K562 (cell line): Measurements from ENCODE around the gene NSMCE1. TPM values are rescaled to one million over a fixed set of nuclear protein-coding genes. Genes with fewer than 3 reads are reported as not detected.

Experiments used
- ATAC-seq: fragments of 200-7000 bp; cut with Tn5 transposase; 3 replicates; pipeline ENCODE4 v1.9.1; 2020; ENCODE audit warnings: moderate library complexity
- BruUV-seq: library from RNA; stranded (reverse); fragments of 400-500 nt; replicated peaks from 2 replicates; lab custom pipeline; 2021; lab: Mats Ljungman, UMichigan
- CTCF ChIA-PET: fragments of 300-600 bp; formaldehyde crosslinking; extraction: SDS; loops from one replicate; lab custom pipeline; 2021; ENCODE audit warnings: low intra/inter-chr PET ratio; lab: Yijun Ruan, JAX
- POLR2A ChIA-PET: fragments of 300-600, 350-650 bp; sonication (Branson Sonifier 250); formaldehyde crosslinking; extraction: SDS; loops from one replicate; lab custom pipeline; 2021; ENCODE audit warnings: antibody characterized with exemption, inconsistent platforms; lab: Yijun Ruan, JAX
- DNase-seq, 4 experiments: peaks; one replicate each; pipeline versions ENCODE4 v3.0.0 to v3.0.0-alpha.2; 2011 to 2018; ENCODE audit warnings: low spot score in 3 of 4, mixed read lengths in 3 of 4; ENCODE audit errors: extremely low read depth in 1 of 4
- FAIRE-seq: peaks from 2 replicates; lab custom pipeline; 2011; peaks lifted over from hg19 to GRCh38; lab: Jason Lieb, UNC
- H2AFZ ChIP-seq: 2 replicates; pipeline ENCODE4 v1.6.0; 2011; ENCODE audit warnings: low read depth, low read length, control low read depth, inconsistent platforms
- H3K27ac ChIP-seq: fragments of 200-600 bp; 3 replicates; pipeline ENCODE4 v1.8.0; 2011; ENCODE audit warnings: low read depth, mild to moderate bottlenecking, control low read depth, inconsistent platforms, low read length, moderate library complexity, mixed read lengths; ENCODE audit errors: extremely low read depth
- H3K27me3 ChIP-seq, 2 experiments: fragments of 300-600 bp in 1 of 2; 2 replicates in 1 of 2; 3 replicates in 1 of 2; pipeline versions ENCODE4 v1.6.0 to v1.8.0; 2011; ENCODE audit warnings: inconsistent platforms in 2 of 2, low read length in 2 of 2, mild to moderate bottlenecking in 1 of 2, mixed read lengths in 1 of 2, moderate library complexity in 1 of 2; ENCODE audit not compliant: control insufficient read depth in 2 of 2, insufficient read depth in 2 of 2
- H3K36me3 ChIP-seq: fragments of 300-600 bp; 3 replicates; pipeline ENCODE4 v1.8.0; 2011; ENCODE audit warnings: mild to moderate bottlenecking, low read length, inconsistent platforms; ENCODE audit not compliant: control insufficient read depth, insufficient read depth
- H3K4me1 ChIP-seq, 2 experiments: fragments of 200-600 bp in 1 of 2; replicated peaks in 1 of 2; 2 replicates in 1 of 2; 3 replicates in 1 of 2; pipeline versions ENCODE4 v1.5.1 to v1.8.0; 2011; ENCODE audit warnings: inconsistent platforms in 2 of 2, low read length in 2 of 2, mild to moderate bottlenecking in 1 of 2, mixed read lengths in 1 of 2, moderate library complexity in 1 of 2; ENCODE audit not compliant: control insufficient read depth in 2 of 2, insufficient read depth in 2 of 2
- H3K4me2 ChIP-seq: 2 replicates; pipeline ENCODE4 v1.6.1; 2011; ENCODE audit warnings: low read length, control low read depth, inconsistent platforms, mixed read lengths; ENCODE audit not compliant: insufficient read depth
- H3K4me3 ChIP-seq: fragments of 200-600 bp; sonication (generic), shearing (Covaris generic); 2 replicates; pipeline ENCODE4 v1.5.1; 2016; ENCODE audit warnings: control low read depth, inconsistent platforms
- H3K79me2 ChIP-seq: fragments of 200-600 bp; 3 replicates; pipeline ENCODE4 v1.8.0; 2011; ENCODE audit warnings: low read length, inconsistent platforms; ENCODE audit not compliant: control insufficient read depth, insufficient read depth
- H3K9ac ChIP-seq, 2 experiments: 2 replicates each; pipeline versions ENCODE4 v1.6.0 to v1.6.1; 2011; ENCODE audit warnings: low read depth in 2 of 2, low read length in 2 of 2, control low read depth in 1 of 2, inconsistent platforms in 1 of 2, mild to moderate bottlenecking in 1 of 2, mixed read lengths in 1 of 2; ENCODE audit not compliant: insufficient read depth in 1 of 2
- H3K9me1 ChIP-seq: one replicate; pipeline ENCODE4 v1.6.0; 2011; ENCODE audit warnings: inconsistent platforms, mild to moderate bottlenecking, low read length, moderate library complexity; ENCODE audit not compliant: control insufficient read depth, insufficient read depth
- H3K9me3 ChIP-seq: replicated peaks from 2 replicates; pipeline ENCODE4 v1.5.1; 2011; ENCODE audit warnings: low read depth, low read length, inconsistent platforms; ENCODE audit not compliant: control insufficient read depth, insufficient read depth
- H4K20me1 ChIP-seq: replicated peaks from 2 replicates; pipeline ENCODE4 v1.6.1; 2011; ENCODE audit warnings: low read length, inconsistent platforms, mixed read lengths; ENCODE audit not compliant: control insufficient read depth, insufficient read depth
- ARID4B ChIP-seq: sonication (generic); formaldehyde crosslinking; IDR thresholded peaks from 2 replicates; pipeline ENCODE4 v1.8.0; 2022; ENCODE audit warnings: mild to moderate bottlenecking, missing genetic modification reagents
- CBFA2T2 ChIP-seq: fragments of 450-650 bp; conservative IDR thresholded peaks from 2 replicates; pipeline ENCODE4 v1.6.1; 2017; ENCODE audit warnings: mild to moderate bottlenecking
- DNMT1 ChIP-seq: fragments of 450-650 bp; IDR thresholded peaks from 2 replicates; pipeline ENCODE4 v1.6.1; 2016; ENCODE audit warnings: antibody characterized with exemption, mild to moderate bottlenecking
- NCOA1 ChIP-seq: fragments of 450-650 bp; IDR thresholded peaks from 2 replicates; pipeline ENCODE4 v1.6.1; 2016; ENCODE audit warnings: low read depth
- PHF8 ChIP-seq: fragments of 200-600 bp; sonication (generic); IDR thresholded peaks from 2 replicates; pipeline ENCODE4 v1.6.1; 2012; ENCODE audit warnings: mixed run types, mild to moderate bottlenecking, inconsistent platforms, low read length, moderate library complexity, borderline replicate concordance
- PTTG1 ChIP-seq: fragments of 450-650 bp; IDR thresholded peaks from 2 replicates; pipeline ENCODE4 v1.6.1; 2016; ENCODE audit warnings: low read depth, mild to moderate bottlenecking, missing genetic modification characterization, missing compliant biosample characterization
- SOX6 ChIP-seq: fragments of 450-650 bp; IDR thresholded peaks from 2 replicates; pipeline ENCODE4 v1.6.1; 2014; ENCODE audit warnings: mild to moderate bottlenecking
- SPI1 ChIP-seq: IDR thresholded peaks from 2 replicates; pipeline ENCODE4 v1.6.1; 2011; ENCODE audit warnings: low read depth, low read length, control low read depth, borderline replicate concordance
- TAF15 ChIP-seq: fragments of 200-400 bp; formaldehyde crosslinking; IDR thresholded peaks from 2 replicates; pipeline ENCODE4 v1.6.1; 2017; ENCODE audit warnings: mild to moderate bottlenecking, low read depth, low read length, moderate library complexity
- ZEB2 ChIP-seq: fragments of 450-650 bp; IDR thresholded peaks from 2 replicates; pipeline ENCODE4 v1.6.1; 2016
- ZNF507 ChIP-seq: conservative IDR thresholded peaks from 2 replicates; pipeline ENCODE4 v1.6.1; 2017; ENCODE audit warnings: missing genetic modification characterization, missing compliant biosample characterization
- ZNF717 ChIP-seq: fragments of 250-450 bp; sonication (Bioruptor Pico); IDR thresholded peaks from 2 replicates; pipeline ENCODE4 v1.5.0; 2021
- WGBS: fragments of 100-300 bp; shearing (Covaris generic); methylation state at CpG from one replicate; pipeline ENCODE4 v1.1.6; 2016; ENCODE audit warnings: low coverage, mixed read lengths; ENCODE audit not compliant: insufficient coverage; ENCODE audit errors: missing lambda C conversion rate; 5-methylcytosine and 5-hydroxymethylcytosine counted together
- in situ Hi-C: fragments of 300-500 bp; cut with MboI; formaldehyde crosslinking; loops from 4 replicates; pipeline ENCODE4 v1.15.0; 2018; ENCODE audit warnings: inconsistent platforms, mixed read lengths
- intact Hi-C: fragments of 100-400 bp; cut with micrococcal nuclease; formaldehyde crosslinking; loops from 2 replicates; pipeline ENCODE4 v1.14.2; 2022
- polyA plus RNA-seq, 8 experiments: library from polyadenylated mRNA; depleted of rRNA in 4 of 8; stranded (reverse) in 5 of 8; unstranded in 3 of 8; fragments of >200 nt; fragmentation: Nextera tagmentation in 2 of 8; fragmentation: Illumina TruSeq in 1 of 8; extraction: Ambion mirVana in 2 of 8; extraction: Trizol in 1 of 8; gene quantifications; 2 replicates each; pipeline versions ENCODE4 v1.2.1 to v1.2.3, GENCODE V29; 2011 to 2014; ENCODE audit warnings: inconsistent platforms in 1 of 8, missing spikeins in 1 of 8
- total RNA-seq, 7 experiments: library from RNA; depleted of rRNA in 6 of 7; stranded (reverse); fragments of >200 nt in 6 of 7; fragmentation: Illumina TruSeq in 2 of 7; extraction: Trizol in 2 of 7; gene quantifications; 2 replicates each; pipeline versions ENCODE4 v1.2.1 to v1.2.3, GENCODE V29; 2011 to 2021; ENCODE audit warnings: low replicate concordance in 1 of 7
- TF ChIP-seq, protein P1 (sequence below): sonication (generic); formaldehyde crosslinking; IDR thresholded peaks from 2 replicates; pipeline ENCODE4 v1.8.0; 2023; ENCODE audit warnings: mild to moderate bottlenecking, missing genetic modification reagents
- TF ChIP-seq, protein P2 (sequence below): fragments of 250-450 bp; sonication (Bioruptor Pico); IDR thresholded peaks from 2 replicates; pipeline ENCODE4 v1.8.0; 2022; ENCODE audit warnings: moderate library complexity, mild to moderate bottlenecking, inconsistent platforms

The NSMCE1 gene
- total and polyA plus RNA-seq, 9 of the 15 experiments (the other 6 are each of a cell fraction or from before 2014, with no cell fraction given), result 52.1 to 163 (median 61.5) TPM

GRCh38 chr16:27304102-27304501, 35.5 kb upstream of the NSMCE1 start (continued):
- TF ChIP-seq ARID4B (CRISPR knock-in tag) (no peak), NCOA1 (no peak), ZEB2 (no peak), CBFA2T2 (no peak)

DNA sequence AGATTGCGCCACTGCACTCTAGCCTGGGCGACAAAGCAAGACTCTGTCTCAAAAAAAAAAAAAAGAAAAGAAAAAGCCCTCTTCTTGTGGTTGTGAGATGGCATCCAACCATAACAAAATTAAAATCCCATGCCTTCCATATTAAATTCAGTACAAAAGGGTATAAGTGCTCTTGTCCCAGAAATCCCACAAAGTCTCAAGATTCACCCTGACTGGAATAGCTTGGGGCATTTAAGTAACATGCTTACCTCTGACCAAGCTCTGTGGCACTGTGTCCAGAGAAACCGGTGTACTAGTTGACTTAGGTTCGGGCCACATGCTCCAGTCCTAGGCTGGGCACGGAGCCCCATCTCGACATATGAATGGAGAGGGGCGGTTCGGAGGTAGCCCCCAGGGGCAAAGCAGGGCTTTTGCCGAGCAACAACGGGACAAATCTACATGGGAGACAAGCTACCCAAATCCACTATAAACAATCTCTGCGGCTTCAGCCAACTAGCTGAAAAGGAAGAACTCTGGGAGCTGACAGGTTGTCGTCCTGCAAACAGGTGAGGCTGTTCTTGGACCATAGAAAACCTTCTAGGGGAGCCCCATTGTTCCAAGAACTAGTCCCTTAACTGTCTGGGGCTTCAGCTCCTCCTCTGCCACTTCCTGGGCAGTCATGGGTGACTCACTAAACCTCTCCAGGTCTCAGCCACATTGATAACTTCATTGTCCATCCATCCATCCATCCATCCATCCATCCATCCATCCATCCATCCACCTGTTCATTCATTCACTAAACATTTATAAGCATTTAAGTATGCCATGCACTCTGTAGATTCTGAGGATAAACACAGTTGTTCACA, 34.9 kb upstream of the NSMCE1 start:
- POLR2A ChIA-PET, result interaction anchor here (0.7 kb wide), 1 partner anchor 94 kb away, joined by 3 read pairs; no protein-coding TSS in a partner anchor
- TF ChIP-seq, protein P1, sequence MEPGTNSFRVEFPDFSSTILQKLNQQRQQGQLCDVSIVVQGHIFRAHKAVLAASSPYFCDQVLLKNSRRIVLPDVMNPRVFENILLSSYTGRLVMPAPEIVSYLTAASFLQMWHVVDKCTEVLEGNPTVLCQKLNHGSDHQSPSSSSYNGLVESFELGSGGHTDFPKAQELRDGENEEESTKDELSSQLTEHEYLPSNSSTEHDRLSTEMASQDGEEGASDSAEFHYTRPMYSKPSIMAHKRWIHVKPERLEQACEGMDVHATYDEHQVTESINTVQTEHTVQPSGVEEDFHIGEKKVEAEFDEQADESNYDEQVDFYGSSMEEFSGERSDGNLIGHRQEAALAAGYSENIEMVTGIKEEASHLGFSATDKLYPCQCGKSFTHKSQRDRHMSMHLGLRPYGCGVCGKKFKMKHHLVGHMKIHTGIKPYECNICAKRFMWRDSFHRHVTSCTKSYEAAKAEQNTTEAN (CRISPR knock-in tag), result no peak
- TF ChIP-seq PTTG1 (no peak), SPI1 (no peak), ZNF507 (tag) (no peak), PHF8 (no peak), ZNF717 (CRISPR knock-in tag) (no peak), SOX6 (no peak), TAF15 (no peak), DNMT1 (no peak)
- TF ChIP-seq, protein P2, sequence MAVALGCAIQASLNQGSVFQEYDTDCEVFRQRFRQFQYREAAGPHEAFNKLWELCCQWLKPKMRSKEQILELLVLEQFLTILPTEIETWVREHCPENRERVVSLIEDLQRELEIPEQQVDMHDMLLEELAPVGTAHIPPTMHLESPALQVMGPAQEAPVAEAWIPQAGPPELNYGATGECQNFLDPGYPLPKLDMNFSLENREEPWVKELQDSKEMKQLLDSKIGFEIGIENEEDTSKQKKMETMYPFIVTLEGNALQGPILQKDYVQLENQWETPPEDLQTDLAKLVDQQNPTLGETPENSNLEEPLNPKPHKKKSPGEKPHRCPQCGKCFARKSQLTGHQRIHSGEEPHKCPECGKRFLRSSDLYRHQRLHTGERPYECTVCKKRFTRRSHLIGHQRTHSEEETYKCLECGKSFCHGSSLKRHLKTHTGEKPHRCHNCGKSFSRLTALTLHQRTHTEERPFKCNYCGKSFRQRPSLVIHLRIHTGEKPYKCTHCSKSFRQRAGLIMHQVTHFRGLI (CRISPR knock-in tag), result no peak
- H3K36me3 ChIP-seq, result no peaks in the 10 kb centered on the region
- H3K4me2 ChIP-seq, result no peak overlapping the region
- H3K4me1 ChIP-seq, result no peaks in the 10 kb centered on the region
- no peaks in the 10 kb centered on the region for H4K20me1 ChIP-seq
- H3K9me3 ChIP-seq, result no peaks in the 10 kb centered on the region
- 0% methylated on average over 12 of the region's 12 CpGs for WGBS
- no TSS peak for BruUV-seq
- H3K9ac ChIP-seq, result no peak overlapping the region
- H3K27ac ChIP-seq, result no peak overlapping the region
- H3K4me3 ChIP-seq, result no peak overlapping the region
- in situ Hi-C loops (no loop called here), intact Hi-C loops (no loop called here)
- DNase-seq (no peak), ATAC-seq (no peak), FAIRE-seq (no peak)
- no peaks in the 10 kb centered on the region for H3K9me1 ChIP-seq
- CTCF ChIA-PET, result no interaction called here
- no peaks in the 10 kb centered on the region for H3K79me2 ChIP-seq
- H2AFZ ChIP-seq, result no peak overlapping the region
- H3K27me3 ChIP-seq, result peaks cover 0 to 12% of the 10 kb centered on the region in 2 experiments; a peak in 2 of 5 replicates
